ENCODE results near the gene RHD.
"Not testable (repeated sequence)": the region's sequence is repeated elsewhere in the genome, so short reads cannot be mapped to it uniquely, and the experiment has no call there.

Gene RHD

DNA sequence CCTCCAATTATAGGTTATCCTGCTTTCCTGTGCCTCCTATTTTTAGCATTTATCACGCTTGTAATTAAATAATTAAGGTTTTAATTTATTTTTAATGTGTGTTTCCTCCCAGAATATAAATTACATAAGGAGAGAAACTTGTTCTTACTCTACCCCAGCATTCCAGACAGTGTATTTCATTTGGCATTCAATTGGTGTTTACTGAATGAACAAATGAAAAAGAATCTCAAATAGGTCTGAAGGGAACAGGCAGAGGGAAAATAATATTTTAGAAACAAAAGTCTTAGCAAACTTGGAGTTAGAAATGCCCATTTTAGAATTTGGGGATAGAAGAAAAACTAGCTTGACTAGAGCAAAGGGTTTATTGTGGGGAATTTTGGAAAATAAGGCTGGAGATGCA, 15.1 kb upstream of the RHD start:
- no peak for DNase-seq (ENCODE audit: low read depth)

DNA sequence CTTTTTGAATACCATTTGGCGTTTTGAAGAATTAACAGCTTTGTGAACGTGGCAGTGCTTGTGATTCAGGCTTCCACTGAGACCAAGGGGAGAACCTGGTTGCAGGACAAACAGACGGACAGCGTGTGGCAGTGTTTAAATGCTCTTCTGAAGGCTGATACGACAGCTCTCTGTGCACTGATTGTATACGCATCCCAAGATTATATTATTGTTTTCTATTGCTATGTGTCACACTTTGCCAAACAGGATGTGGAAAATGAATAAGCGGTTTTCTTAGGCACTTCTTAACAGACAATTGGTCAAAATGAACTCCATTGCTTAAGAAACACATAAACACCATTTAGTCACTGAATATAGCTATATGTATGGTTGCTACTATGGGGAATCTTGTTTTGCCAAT, 12.5 kb upstream of the RHD start:
- not testable (repeated sequence) for DNase-seq (ENCODE audit: low read depth)

DNA sequence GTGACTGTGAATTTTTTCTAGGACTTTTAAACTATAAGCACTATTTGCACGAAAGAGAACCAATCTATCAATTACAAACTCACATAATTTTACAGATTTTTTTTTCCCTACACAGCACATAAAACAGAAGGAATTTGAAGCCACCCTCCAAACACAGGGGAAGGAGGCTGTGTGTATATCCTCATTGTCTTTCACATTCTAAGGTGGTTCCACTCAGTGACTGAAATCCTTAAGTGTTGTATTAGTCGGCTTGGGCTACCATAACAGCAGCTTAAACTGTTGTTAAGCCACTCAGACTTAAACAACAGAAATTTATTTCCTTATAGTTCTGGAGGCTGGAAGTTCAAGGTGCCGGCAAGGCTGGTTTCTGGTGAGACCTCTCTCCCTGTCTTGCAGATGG, 12.0 kb upstream of the RHD start:
- not testable (repeated sequence) for DNase-seq (ENCODE audit: low read depth)

DNA sequence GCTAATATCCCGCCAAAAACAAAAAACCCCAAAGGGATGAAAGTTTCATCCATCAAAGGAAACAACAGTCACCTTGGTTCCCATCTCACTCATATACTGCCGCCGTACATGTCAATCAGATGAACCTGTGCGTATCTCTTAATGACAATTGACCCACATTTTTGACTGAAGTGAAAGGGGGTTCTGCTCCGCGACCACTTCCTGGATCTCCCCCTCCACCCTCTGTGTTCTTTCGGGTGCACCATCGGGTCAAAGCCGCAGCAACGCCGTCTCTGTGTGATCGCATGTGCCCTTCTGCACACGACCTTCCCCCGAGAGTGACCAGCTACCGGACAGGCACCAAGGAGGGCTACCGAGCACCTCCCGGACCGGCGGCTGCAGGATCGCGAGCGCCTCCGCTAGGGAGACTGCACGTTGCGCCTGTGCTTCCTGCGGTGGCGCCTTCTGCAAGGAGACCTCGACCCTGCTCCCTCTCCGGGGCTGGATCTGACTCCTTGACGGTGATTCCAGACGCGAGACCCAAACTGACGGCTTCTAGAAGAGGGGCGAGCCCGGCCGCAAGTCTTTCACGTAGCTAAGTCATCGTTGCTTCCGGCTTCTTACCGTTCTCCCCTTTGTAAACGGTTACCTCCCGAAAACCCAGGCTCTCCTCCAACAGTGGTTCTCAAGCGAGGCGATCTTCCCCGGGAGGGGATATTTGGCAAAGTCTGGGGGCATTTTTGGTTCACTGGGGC, 5.6 kb upstream of the RHD start:
- not testable (repeated sequence) for DNase-seq (ENCODE audit: low read depth)

DNA sequence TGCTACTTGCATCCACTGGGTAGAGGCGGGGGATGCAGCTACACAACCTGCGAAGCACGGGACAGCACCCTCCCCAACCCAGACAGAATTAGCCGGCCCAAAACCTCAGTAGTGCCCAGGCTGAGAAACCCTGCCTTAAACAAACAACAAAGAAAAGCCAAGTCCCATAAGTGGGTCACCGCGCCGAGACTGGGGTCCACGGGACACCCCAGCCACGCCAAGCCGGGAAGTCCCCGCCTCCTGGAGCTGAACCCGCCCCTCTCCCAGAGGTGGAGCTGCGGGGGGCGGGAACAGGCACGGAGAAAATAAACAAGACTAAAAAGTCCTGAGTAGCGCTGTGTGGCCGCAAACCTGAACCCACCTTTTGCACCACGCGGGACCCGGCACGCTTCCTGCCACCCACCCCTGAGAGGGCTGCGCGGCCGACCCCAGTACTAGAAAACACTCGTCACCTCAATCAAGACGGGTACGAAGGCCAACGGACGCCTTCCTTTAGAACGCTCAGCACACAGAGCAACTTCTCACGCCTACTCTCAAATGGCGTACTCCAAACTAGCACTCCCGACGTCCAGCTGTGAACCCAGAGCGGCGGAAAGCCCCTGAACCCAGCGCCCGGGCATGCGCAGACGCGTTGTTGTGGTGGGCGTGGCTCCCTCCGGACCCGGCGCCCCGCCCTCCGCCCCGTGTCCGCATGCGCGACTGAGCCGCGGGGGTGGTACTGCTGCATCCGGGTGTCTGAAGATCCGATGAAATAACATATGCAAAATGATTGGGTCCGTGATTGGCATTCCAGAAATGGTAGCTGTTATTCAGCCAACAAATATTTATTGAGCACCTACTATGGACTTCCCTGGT, 4.8 kb upstream of the RHD start:
- DNase-seq (ENCODE audit: low read depth): peak; percentile 89

DNA sequence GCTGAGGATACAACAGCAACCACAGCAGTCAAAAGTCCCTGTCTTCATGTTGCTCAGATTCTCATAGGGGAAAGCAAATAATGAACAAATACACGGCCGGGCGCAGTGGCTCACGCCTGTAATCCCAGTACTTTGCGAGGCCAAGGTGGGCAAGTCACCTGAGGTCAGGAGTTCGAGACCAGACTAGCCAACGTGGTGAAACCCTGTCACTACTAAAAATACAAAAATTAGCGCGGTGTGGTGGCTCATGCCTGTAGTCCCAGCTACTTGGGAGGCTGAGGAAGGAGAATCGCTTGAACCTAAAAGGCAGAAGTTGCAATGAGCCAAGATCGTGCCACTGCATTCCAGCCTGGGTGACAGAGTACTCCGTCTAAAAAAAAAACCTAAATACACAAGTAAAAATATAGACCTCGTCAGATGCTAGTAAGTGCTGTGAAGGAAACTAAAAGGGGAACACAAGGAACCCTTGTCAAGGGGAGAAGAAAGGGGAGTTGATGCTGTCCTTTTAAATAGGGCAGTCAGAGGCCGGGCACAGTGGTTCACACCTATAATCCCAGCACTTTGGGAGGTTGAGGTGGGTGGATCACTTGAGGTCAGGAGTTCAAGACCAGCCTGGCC, 4.1 kb upstream of the RHD start:
- DNase-seq (ENCODE audit: low read depth): not testable (repeated sequence)

DNA sequence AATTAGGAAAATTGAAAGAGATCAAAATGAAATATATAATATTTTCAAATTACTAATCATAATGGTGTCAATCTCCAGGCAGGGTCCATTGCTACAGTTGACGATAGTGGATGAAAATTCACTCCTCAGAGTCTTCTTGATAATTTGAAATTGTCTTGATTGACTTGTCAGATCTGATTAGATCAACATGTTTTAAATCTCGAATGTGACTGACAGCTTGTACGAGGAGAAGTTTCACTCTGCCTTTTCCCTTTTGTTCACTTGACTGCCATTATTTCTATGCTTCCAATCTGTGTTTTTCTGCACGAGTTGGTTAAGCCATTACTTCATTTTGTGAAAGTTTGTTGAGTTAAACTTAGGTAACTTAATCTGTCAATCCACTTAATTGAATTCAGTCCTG, 3.3 kb downstream of the RHD start:
- DNase-seq (ENCODE audit: low read depth): not testable (repeated sequence)

DNA sequence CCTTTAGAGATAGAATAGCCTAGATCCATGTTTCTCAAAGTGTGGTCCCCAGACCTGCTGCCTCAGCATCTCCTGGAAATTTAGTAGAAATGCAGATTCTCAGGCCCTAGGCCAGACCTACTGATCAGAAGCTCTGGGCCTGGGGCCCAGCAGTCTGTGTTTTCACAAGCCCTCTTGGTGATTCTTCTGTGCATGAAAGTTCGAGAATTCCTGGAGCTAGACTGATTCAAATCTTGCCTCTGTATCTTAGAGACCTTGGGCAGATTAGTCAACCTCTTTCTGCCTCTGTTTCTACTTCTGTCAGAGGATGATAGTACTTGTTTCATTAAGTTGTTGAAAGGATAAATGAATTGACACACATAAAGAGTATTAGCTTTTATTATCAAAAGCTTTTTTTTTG, 5.0 kb downstream of the RHD start:
- DNase-seq (ENCODE audit: low read depth): not testable (repeated sequence)

DNA sequence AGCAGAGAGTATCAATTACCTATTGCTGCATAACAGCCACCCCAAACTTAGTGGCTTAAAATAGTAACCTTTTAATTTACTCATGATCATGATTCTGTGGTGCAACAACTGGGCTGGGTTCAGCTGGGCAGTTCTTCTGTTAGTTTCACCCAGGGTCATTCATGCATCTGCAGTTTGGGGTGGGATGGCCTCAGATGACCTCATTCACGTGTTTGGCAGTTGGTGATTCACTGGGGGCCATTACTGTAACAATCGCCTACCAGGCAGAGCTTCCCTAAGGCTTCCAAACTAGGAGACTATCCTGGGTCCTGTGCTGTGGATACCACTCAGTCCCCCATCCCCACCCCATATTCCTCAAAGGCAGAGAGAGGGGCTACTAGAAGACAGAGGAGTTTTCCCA, 6.0 kb downstream of the RHD start:
- not testable (repeated sequence) for DNase-seq (ENCODE audit: low read depth)

DNA sequence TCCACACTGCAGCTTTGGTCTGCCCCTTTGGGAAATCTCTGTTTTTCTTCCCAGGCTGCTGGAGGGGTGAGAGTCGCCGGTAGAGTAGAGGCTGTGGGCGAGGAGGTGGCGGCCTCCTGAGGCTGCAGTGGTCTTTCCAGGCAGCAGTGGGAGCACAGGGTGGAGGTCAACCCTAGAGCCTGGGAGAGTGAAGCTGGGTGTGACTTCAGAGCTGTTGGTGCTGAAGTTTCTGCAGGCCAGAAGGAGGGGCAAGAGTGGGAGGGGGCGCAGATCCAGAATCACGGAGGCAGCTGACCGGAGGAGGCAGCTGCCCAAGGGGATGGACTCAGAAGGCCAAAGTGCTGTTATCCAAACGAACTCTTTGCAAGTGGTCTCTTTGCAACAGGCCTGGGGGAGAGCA, 6.5 kb downstream of the RHD start:
- DNase-seq (ENCODE audit: low read depth): not testable (repeated sequence)

DNA sequence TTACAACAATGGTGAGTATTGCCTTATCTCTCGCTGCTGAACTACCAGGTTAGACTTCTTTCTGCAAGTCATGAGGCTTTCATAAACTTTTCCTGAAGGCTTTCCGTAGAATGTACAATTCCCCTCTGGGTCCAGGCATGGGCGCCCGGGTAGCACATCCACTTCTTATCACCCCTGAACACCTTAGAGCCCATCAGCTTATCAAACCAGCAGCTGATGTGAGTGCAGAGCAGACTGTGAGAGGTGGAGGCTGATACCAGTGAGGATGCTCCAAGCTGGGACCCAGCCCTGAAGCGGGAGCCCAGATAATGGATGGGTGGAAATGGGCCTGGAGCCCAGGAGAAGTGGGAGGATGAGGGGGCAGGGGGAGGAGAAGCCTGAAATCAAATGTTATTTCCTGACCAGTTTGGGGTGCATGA, 7.4 kb downstream of the RHD start:
- DNase-seq (ENCODE audit: low read depth): not testable (repeated sequence)

DNA sequence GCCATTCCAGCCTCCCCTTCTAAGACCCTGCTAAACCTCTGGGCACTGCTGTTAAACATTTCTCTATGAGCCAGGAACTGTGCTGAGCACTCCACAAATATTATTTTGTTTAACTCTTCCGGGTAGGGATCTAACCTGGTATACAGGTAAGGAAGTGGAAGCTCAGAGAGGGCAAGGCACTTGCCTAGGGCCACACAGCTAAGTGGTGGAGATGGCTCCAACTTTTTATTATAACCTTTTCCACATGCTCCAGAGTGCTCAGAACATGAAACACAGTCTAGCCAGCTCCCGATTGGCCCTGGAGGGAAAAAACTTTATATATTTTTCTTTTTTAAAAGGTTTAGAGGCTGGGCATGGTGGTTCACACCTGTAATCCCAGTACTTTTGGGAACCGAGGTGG, 13.6 kb downstream of the RHD start:
- DNase-seq (ENCODE audit: low read depth): not testable (repeated sequence)

DNA sequence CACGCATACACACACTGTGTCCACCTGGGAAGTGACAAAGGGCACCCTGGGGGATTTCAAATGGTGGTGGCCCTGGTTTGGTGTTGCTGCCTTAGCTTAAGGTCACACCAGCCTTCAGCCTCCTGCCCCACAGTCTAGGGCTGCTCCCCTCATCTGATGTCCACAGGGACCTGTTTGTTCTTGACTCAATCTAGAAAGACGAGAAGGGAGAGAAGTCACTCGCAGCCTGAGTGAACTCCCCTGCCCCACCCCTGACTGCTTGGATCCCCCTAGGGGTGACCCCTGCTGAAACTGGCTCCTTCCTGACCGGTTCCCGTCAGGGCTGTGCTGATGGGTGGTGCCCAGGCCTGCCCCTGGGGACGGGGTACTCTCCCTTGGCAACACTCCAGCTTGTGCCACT, 14.9 kb downstream of the RHD start:
- not testable (repeated sequence) for DNase-seq (ENCODE audit: low read depth)

DNA sequence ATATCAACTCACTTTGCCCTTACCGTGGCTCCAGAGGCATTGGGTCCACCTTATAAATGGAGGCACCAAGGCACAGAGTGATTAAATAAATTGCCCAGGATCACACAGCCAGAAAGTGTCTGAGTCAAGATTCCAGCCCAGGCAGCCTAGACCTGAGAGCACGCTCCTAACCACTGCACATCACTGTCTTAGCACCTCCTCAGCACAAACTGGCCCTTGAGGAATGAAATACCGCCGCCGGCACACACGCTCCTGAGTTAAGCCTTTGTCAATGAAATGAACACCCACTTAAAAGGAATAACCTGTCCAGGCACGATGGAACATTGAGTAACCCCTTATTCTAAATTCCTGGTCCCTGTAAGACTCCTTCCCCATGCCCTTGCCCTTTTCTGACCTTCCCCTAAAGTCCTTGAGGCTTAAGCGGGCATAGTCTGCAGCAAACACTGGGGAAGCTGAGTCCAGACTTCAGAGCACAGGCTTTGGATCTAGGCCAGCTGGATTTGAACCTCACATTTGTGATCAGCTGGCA, 16.3 kb downstream of the RHD start:
- not testable (repeated sequence) for DNase-seq (ENCODE audit: low read depth)

DNA sequence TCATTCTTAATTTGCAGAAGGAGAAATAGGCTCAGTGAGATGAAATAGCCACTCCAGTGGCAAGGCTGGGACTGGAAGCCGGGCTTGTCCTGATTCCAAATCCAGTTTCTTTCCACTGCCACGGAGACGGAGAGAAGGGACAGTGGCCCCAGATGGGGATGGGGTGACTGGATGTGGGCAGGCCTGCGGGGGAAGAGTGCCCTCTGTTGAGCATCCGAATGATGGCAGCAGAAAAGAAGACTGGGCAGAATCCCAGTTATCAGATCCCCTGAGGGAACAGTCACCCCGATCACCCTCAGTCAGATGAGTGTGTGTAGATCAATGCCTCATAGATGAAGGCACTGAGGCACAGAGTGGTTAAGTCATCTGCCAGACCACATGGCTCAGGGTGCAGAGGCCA, 17.7 kb downstream of the RHD start:
- not testable (repeated sequence) for DNase-seq (ENCODE audit: low read depth)

DNA sequence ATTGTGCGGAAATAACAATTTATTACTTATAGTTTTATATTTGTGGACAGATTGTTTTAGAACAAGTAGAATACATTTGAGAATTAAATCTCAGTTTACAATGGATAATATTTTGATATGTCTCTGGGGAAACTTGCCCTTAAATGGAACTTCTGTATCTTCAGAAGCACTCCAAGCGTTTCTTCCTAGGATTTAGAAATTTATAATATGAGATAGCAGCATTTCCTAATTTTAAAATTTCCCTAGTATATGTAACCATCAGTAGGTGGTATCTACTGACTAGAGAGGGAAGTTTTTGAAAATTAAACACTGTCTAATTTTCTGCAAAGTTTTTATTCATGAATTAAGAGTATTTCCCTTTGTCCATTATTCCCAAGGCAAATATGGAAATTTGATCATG, 21.1 kb downstream of the RHD start:
- not testable (repeated sequence) for DNase-seq (ENCODE audit: low read depth)

DNA sequence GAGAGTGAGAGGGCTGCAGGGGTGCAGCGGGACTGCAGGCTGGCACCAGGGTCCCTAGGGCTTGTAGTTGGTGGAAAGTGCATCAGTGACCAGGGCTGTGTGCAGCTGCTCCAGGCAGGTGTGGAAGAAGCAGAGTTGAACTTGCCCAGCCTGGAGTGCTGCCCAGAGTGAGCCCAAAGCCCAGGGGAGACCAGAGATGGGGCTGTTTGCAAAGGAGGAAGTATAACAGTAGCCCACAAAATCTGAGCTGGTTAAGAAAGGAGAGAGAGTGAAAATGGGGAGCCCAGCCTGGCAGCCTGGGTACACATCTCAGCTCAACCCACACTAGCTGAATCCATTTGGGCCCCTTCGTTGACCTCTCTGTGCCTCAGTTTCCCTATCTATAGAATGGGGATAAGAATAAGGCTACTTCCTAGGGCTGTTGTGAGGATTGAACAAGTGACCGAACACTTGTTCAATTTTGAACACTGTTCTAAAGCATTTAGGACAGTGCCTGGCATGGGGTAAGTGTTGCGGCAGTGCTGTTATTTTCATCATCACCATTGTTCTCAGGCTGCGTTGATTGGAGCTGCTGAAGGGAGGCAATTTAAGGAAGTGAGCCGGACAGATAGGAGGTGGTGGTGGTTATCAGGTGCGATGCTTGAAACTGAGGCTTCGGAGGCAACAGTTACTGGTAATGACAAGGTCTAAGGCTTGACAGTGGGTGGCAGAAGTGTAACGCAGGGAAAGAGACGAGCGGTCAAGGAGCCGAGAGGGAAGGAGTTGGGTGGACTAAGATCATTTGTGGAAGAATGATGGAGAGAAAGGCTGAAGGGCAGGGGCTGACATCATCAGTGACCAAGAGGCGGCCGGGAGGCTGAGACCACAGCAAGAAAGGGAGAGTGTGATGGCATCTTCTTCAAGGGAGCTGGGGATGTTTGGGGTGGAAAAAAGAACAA, 22.8 kb downstream of the RHD start:
- DNase-seq (ENCODE audit: low read depth): not testable (repeated sequence)

DNA sequence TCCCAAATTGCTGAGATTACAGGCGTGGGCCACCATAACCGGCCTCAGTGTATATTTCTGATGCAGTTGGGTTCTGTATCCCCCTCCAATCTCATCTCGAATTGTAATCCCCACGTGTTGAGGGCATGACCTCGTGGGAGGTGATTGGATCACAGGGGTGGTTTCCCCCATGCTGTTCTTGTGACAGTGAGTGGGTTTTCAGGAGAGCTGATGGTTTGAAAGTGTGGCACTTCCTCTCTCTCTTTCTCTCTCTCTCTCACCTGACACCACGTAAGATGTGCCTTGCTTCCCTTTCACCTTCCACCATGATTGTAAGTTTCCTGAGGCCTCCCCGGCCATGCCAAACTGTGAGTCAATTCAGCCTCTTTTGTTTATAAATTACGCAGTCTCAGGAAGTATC, 24.2 kb downstream of the RHD start:
- not testable (repeated sequence) for DNase-seq (ENCODE audit: low read depth)

DNA sequence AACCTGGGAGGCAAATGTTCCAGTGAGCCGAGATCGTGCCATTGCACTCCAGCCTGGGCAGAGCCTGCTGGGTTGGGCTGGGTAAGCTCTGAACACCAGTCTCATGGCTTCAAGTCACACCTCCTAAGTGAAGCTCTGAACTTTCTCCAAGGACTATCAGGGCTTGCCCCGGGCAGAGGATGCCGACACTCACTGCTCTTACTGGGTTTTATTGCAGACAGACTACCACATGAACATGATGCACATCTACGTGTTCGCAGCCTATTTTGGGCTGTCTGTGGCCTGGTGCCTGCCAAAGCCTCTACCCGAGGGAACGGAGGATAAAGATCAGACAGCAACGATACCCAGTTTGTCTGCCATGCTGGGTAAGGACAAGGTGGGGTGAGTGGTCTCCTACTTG, 28.4 kb downstream of the RHD start:
- not testable (repeated sequence) for DNase-seq (ENCODE audit: low read depth)

DNA sequence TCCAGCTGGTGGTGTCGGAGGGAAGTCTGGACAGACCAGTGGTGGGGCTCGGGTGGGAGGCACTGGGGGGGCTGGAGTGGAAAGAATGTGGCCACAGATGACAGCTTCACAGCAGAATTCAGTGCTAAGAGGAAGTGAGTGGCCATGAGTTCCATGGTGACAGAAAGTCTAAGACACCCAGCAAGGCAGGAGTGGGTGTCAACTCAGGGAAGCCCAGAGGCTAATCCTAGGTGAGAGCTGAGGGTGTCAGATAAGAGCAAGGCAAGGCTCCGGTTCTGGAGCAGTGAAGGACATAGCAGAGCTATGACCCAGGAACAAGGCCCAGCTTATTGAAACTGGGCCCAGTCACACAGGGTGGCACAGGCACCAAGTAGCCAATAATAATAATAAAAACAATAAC, 30.0 kb downstream of the RHD start:
- DNase-seq (ENCODE audit: low read depth): not testable (repeated sequence)

DNA sequence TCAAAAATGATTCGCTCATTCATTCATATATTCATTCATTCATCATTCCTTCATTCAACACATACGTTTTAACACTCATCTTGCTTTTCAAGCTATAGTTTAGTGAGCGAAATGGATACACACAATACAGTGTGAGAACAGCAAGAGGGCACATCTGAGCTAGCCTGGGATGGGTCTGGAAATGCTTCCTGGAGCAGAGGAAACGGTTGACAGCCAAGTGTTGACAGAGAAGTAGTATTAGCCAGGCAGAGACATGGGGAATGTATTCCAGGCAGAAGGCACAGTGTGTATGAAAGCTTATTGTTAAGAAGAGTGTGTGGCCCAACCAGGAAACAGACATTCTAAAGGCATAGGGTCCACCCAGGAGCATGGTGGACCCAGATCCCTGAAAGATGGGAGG, 32.6 kb downstream of the RHD start:
- not testable (repeated sequence) for DNase-seq (ENCODE audit: low read depth)

All from stimulated activated CD8-positive, alpha-beta memory T cell treated with anti-CD3 and anti-CD28 coated beads, Interleukin-15, amount 100 ng/mL, for 24 hours (primary cell).